HG03039 (cell line): ENCODE data around the gene ZNF407.

Experiments used
- ATAC-seq: cut with Tn5 transposase; IDR thresholded peaks from one replicate; pipeline ENCODE4 v1.9.1; 2021; ENCODE audit warnings: mild to moderate bottlenecking, moderate library complexity; ENCODE audit not compliant: unreplicated experiment

The ZNF407 gene

GRCh38 chr18:74995419-74995736, 397.7 kb downstream of the ZNF407 start:
- ATAC-seq = no peak

- ATAC-seq = no peak
Observed at GRCh38 chr18:74996055-74996454, 398.4 kb downstream of the ZNF407 start.

GRCh38 chr18:74996996-74997395, 399.3 kb downstream of the ZNF407 start:
- ATAC-seq = no peak

- ATAC-seq = no peak
Observed at GRCh38 chr18:75000920-75001319, 403.2 kb downstream of the ZNF407 start.

GRCh38 chr18:75003039-75003438, 405.4 kb downstream of the ZNF407 start:
- ATAC-seq = no peak

- ATAC-seq = no peak
Observed at GRCh38 chr18:75003764-75004690, 406.4 kb downstream of the ZNF407 start.

- ATAC-seq = no peak
Observed at GRCh38 chr18:75005626-75006025, 408.0 kb downstream of the ZNF407 start.

GRCh38 chr18:75008186-75008585, 410.5 kb downstream of the ZNF407 start:
- ATAC-seq = no peak

- no peak for ATAC-seq
Observed at GRCh38 chr18:75009296-75009695, 411.6 kb downstream of the ZNF407 start.

GRCh38 chr18:75009878-75010277, 412.2 kb downstream of the ZNF407 start:
- no peak for ATAC-seq

- no peak for ATAC-seq
Observed at GRCh38 chr18:75010278-75010677, 412.6 kb downstream of the ZNF407 start.

GRCh38 chr18:75010689-75011088, 413.0 kb downstream of the ZNF407 start:
- ATAC-seq = no peak

GRCh38 chr18:75016025-75016717, 418.5 kb downstream of the ZNF407 start:
- ATAC-seq = peak; percentile 87

GRCh38 chr18:75023473-75023872, 425.8 kb downstream of the ZNF407 start:
- no peak for ATAC-seq

- ATAC-seq = no peak
Observed at GRCh38 chr18:75024871-75025270, 427.2 kb downstream of the ZNF407 start.

GRCh38 chr18:75025573-75025972, 427.9 kb downstream of the ZNF407 start:
- no peak for ATAC-seq

GRCh38 chr18:75029481-75029880, 431.8 kb downstream of the ZNF407 start:
- ATAC-seq = no peak

- no peak for ATAC-seq
Observed at GRCh38 chr18:75031717-75032317, 434.1 kb downstream of the ZNF407 start.

GRCh38 chr18:75033516-75033915, 435.8 kb downstream of the ZNF407 start:
- no peak for ATAC-seq

- ATAC-seq = no peak
Observed at GRCh38 chr18:75034937-75035336, 437.3 kb downstream of the ZNF407 start.

GRCh38 chr18:75035928-75036327, 438.3 kb downstream of the ZNF407 start:
- no peak for ATAC-seq
